CD4-positive, alpha-beta T cell treated with Interleukin-1 beta for 1 hour (primary cell): ENCODE measurements around the gene CRYGA.
"Not testable (repeated sequence)": the region's sequence is repeated elsewhere in the genome, so short reads cannot be mapped to it uniquely, and the experiment has no call there.

ENCODE experiments used
- DNase-seq, 2 donors: peaks; one replicate each; pipeline ENCODE4 v3.0.0-alpha.2; 2020 to 2022

The CRYGA gene

GRCh38 chr2:208156439-208156838 is 7.0 kb downstream of the CRYGA start:
- no peak for DNase-seq

GRCh38 chr2:208153156-208153555 is 10.2 kb downstream of the CRYGA start:
- DNase-seq, result no peak

- no peak for DNase-seq
Observed at GRCh38 chr2:208150956-208151355, 12.4 kb downstream of the CRYGA start.

- no peak for DNase-seq
Observed at GRCh38 chr2:208150094-208150493, 13.3 kb downstream of the CRYGA start.

GRCh38 chr2:208148803-208149202 is 14.6 kb downstream of the CRYGA start:
- no peak for DNase-seq

GRCh38 chr2:208147759-208148158 is 15.6 kb downstream of the CRYGA start:
- DNase-seq, result no peak

- no peak for DNase-seq
Observed at GRCh38 chr2:208147008-208147407, 16.4 kb downstream of the CRYGA start.

- no peak for DNase-seq
Observed at GRCh38 chr2:208146006-208146405, 17.4 kb downstream of the CRYGA start, which contains the start of gene CRYGB. Gene CRYGB (minus strand): TSS chr2:208146158. CDS start chr2:208146120, 38 bp downstream.

- no peak for DNase-seq
Observed at GRCh38 chr2:208142925-208143799, 20.2 kb downstream of the CRYGA start.

- no peak for DNase-seq
Observed at GRCh38 chr2:208142240-208142924, 21.0 kb downstream of the CRYGA start.

- no peak for DNase-seq
Observed at GRCh38 chr2:208139447-208139846, 23.9 kb downstream of the CRYGA start.

GRCh38 chr2:208138334-208138733 is 25.1 kb downstream of the CRYGA start:
- DNase-seq, result not testable (repeated sequence)

GRCh38 chr2:208136716-208137094 is 26.7 kb downstream of the CRYGA start:
- no peak for DNase-seq

- DNase-seq, result no peak
Observed at GRCh38 chr2:208135794-208136715, 27.3 kb downstream of the CRYGA start.

GRCh38 chr2:208134928-208135586 is 28.3 kb downstream of the CRYGA start:
- no peak for DNase-seq

GRCh38 chr2:208130712-208131110 is 32.7 kb downstream of the CRYGA start:
- DNase-seq, result no peak

- DNase-seq, result no peak
Observed at GRCh38 chr2:208129744-208130711, 33.4 kb downstream of the CRYGA start, which contains the start of gene CRYGC. Gene CRYGC (minus strand): TSS chr2:208129828. CDS start chr2:208129792, 36 bp downstream.

GRCh38 chr2:208128136-208128535 is 35.3 kb downstream of the CRYGA start:
- no peak for DNase-seq

- DNase-seq, result no peak
Observed at GRCh38 chr2:208127090-208127489, 36.3 kb downstream of the CRYGA start.

GRCh38 chr2:208125251-208125650 is 38.1 kb downstream of the CRYGA start:
- DNase-seq, result no peak
